Activated naive CD8-positive, alpha-beta T cell treated with anti-CD3 and anti-CD28 coated beads for 36 hours (primary cell): Measurements from ENCODE around the gene FZD1. TPM values are rescaled to one million over a fixed set of nuclear protein-coding genes. Genes with fewer than 3 reads are reported as not detected.

Source experiments
- DNase-seq: peaks from one replicate; pipeline ENCODE4 v3.0.0; 2021
- H3K27ac Mint-ChIP-seq: one replicate; pipeline ENCODE4 v1.8.0; 2022; ENCODE audit warnings: mild to moderate bottlenecking, moderate library complexity, mixed read lengths
- H3K27me3 Mint-ChIP-seq: one replicate; pipeline ENCODE4 v1.8.0; 2022; ENCODE audit warnings: mild to moderate bottlenecking, mixed read lengths
- H3K36me3 Mint-ChIP-seq: one replicate; pipeline ENCODE4 v1.8.0; 2021; ENCODE audit warnings: mild to moderate bottlenecking, mixed read lengths
- H3K4me1 Mint-ChIP-seq: one replicate; pipeline ENCODE4 v1.8.0; 2021; ENCODE audit warnings: mixed read lengths
- H3K4me3 Mint-ChIP-seq: one replicate; pipeline ENCODE4 v1.8.0; 2022; ENCODE audit warnings: mild to moderate bottlenecking, moderate library complexity, mixed read lengths
- H3K9me3 Mint-ChIP-seq: one replicate; pipeline ENCODE4 v1.8.0; 2022; ENCODE audit warnings: mixed read lengths
- total RNA-seq, 2 experiments: library from RNA; stranded (reverse); gene quantifications; one replicate each; pipeline ENCODE4 v1.2.3, GENCODE V29; 2021

Gene FZD1
- total RNA-seq, 2 experiments from 2014 or later: 0.14 to 0.22 TPM

DNA sequence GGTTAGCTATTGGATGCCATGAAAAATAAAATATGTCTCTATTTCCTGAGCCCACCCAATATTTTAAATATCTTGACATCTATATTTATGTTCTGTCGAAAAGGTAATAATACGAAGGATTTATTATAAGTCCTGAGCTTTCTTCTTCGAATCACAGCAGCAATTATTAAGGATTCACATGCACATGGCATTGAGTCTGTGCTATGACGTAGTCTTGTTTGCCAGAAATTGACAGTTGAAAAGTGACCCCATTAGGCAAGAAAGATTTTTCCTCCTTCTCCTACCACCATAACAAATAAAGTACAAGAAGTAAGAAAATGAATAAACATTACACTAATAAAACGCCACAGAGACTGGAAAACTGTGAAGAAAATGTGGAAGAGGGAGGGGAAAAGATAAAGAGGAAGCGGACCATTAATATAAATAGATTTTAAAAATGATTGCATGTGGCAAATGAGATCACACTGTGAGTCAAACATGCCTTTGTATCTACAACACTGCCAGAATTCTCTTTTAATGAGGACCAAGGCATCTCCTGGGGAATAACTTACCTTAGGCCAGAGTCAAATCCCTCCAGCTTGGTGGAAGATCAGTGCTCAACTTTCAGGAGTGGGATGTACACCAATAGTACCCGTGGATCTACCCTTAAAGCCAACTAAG lies 21.6 kb downstream of the FZD1 start:
- Mint-ChIP-seq H3K36me3 (no peaks in the 10 kb centered on the region), H3K4me3 (no peak overlapping the region), H3K27ac (no peak overlapping the region), H3K9me3 (no peaks in the 10 kb centered on the region), H3K4me1 (no peaks in the 10 kb centered on the region), H3K27me3 (peaks cover 14% of the 10 kb centered on the region)
- DNase-seq: no peak

DNA sequence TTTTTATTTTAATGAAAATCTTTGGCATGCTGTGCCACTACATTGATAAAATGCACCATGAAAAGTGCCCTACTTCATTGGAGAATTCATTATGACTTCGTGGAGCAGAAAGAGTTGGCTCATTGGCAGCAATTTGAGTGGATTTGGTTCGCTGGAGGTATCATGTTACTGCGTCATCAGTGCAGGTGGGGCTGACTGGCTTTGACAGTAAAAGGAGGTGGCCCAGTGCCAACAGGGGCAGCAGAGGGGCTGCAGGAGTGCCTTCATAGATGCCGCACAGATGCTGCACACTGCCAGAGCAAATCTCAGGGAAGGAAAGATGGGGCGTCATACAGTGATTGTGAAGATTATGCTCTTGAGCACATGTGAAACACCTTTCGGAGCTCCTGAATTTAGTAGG lies 22.2 kb downstream of the FZD1 start:
- Mint-ChIP-seq H3K9me3 (no peaks in the 10 kb centered on the region), H3K27ac (no peak overlapping the region), H3K27me3 (peaks cover 14% of the 10 kb centered on the region), H3K36me3 (no peaks in the 10 kb centered on the region), H3K4me1 (no peaks in the 10 kb centered on the region), H3K4me3 (no peak overlapping the region)
- DNase-seq: no peak

GRCh38 chr7:91287371-91288084 lies 23.3 kb downstream of the FZD1 start:
- Mint-ChIP-seq H3K27ac (no peak overlapping the region), H3K4me1 (no peaks in the 10 kb centered on the region), H3K9me3 (no peaks in the 10 kb centered on the region), H3K27me3 (peaks cover 14% of the 10 kb centered on the region), H3K36me3 (no peaks in the 10 kb centered on the region), H3K4me3 (no peak overlapping the region)
- DNase-seq: no peak

DNA sequence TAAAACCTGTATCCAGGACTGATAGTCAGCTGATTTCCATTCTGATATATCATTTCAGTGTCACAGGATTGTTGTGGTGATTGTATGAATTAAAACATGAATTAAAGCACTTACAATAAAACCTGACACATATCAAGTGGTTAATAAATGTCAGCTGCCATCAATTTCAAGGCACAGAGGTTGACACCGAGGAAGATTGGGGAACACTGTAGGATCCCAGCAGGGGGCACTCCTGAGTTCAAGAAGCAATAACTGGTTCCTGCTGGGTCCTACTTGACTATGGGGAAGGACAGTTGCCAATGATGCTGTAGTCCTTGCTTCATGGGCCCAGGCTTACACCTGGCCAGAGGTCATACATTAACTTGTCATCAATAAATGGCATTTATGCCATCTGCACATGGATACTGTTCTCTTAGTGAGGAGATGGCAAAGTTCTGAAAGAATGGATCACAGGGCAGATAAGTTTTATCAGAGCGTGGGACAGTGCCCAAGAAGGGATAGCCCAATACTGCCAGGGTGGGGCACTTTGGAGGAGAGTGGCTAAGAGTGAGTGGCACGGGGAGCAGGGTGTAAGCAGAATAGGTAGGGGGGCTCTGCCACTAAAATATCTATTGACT lies 24.1 kb downstream of the FZD1 start:
- H3K9me3 Mint-ChIP-seq: no peaks in the 10 kb centered on the region
- DNase-seq: no peak
- H3K4me1 Mint-ChIP-seq: no peaks in the 10 kb centered on the region
- H3K4me3 Mint-ChIP-seq: no peak overlapping the region
- H3K27ac Mint-ChIP-seq: no peak overlapping the region
- H3K27me3 Mint-ChIP-seq: peaks cover 7% of the 10 kb centered on the region
- H3K36me3 Mint-ChIP-seq: no peaks in the 10 kb centered on the region

DNA sequence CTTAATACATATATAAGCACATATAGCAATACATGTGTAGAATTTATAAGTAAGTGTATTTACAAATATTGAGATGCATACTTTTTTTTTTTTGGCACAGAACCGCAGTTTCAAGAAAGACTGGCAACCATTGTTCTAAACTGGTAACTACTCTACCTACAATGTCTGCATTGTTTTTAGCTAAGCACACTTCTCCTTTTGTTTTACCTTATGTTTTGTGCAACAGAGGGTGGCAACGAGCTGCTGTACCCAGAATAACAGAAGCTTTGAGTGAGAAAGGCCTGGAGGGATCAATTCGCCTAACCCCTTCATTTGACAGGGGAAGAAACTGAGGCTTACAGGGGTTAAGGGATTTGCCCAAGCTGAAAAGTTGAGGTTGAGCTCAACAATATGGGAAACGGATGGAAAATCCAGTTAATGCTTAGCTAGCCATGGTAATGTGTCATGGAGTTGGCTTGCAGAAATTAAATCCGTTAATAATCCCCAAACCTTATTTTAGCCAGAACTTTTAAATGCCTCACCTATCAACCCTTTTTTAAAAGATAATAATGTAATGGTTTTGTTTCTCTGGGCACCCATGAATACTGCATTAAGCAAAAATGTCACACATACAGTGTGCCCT lies 25.5 kb downstream of the FZD1 start:
- H3K36me3 Mint-ChIP-seq: no peaks in the 10 kb centered on the region
- H3K4me3 Mint-ChIP-seq: no peak overlapping the region
- DNase-seq: no peak
- peaks cover 10% of the 10 kb centered on the region for H3K27me3 Mint-ChIP-seq
- no peaks in the 10 kb centered on the region for H3K4me1 Mint-ChIP-seq
- no peaks in the 10 kb centered on the region for H3K9me3 Mint-ChIP-seq
- no peak overlapping the region for H3K27ac Mint-ChIP-seq

DNA sequence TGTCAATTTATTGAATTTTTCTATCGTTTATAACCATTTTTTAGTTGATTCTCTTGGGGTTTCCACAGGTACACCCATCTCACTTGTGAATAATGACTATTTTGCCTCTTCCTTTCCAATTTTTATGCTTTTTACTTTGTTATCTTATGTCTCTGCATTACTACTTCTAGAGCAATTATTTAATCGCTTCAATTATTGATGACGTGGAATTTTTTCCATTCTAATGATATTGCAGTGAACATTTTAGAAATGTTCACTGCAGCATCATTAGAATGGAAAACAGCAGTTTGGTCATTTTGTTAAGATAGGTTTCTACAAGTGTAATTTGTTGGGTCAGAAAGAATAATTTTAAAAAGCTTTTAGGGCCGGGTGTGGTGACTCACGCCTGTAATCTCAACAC lies 27.1 kb downstream of the FZD1 start:
- no peak overlapping the region for H3K27ac Mint-ChIP-seq
- no peaks in the 10 kb centered on the region for H3K4me1 Mint-ChIP-seq
- H3K9me3 Mint-ChIP-seq: no peaks in the 10 kb centered on the region
- H3K27me3 Mint-ChIP-seq: peaks cover 8% of the 10 kb centered on the region
- H3K36me3 Mint-ChIP-seq: no peaks in the 10 kb centered on the region
- H3K4me3 Mint-ChIP-seq: no peak overlapping the region
- no peak for DNase-seq

GRCh38 chr7:91291902-91292301 lies 27.7 kb downstream of the FZD1 start:
- H3K9me3 Mint-ChIP-seq: no peaks in the 10 kb centered on the region
- DNase-seq: no peak
- peaks cover 8% of the 10 kb centered on the region for H3K27me3 Mint-ChIP-seq
- no peaks in the 10 kb centered on the region for H3K36me3 Mint-ChIP-seq
- H3K4me3 Mint-ChIP-seq: no peak overlapping the region
- H3K27ac Mint-ChIP-seq: no peak overlapping the region
- H3K4me1 Mint-ChIP-seq: no peaks in the 10 kb centered on the region

GRCh38 chr7:91292506-91292905 lies 28.3 kb downstream of the FZD1 start:
- Mint-ChIP-seq H3K27me3 (peaks cover 8% of the 10 kb centered on the region), H3K4me3 (no peak overlapping the region), H3K9me3 (no peaks in the 10 kb centered on the region), H3K27ac (no peak overlapping the region), H3K4me1 (no peaks in the 10 kb centered on the region), H3K36me3 (no peaks in the 10 kb centered on the region)
- no peak for DNase-seq

GRCh38 chr7:91293136-91293535 lies 28.9 kb downstream of the FZD1 start:
- Mint-ChIP-seq H3K36me3 (no peaks in the 10 kb centered on the region), H3K27ac (no peak overlapping the region), H3K9me3 (no peaks in the 10 kb centered on the region), H3K4me3 (no peak overlapping the region), H3K27me3 (peaks cover 8% of the 10 kb centered on the region), H3K4me1 (no peaks in the 10 kb centered on the region)
- DNase-seq: no peak

GRCh38 chr7:91293840-91294239 lies 29.6 kb downstream of the FZD1 start:
- H3K36me3 Mint-ChIP-seq: no peaks in the 10 kb centered on the region

DNA sequence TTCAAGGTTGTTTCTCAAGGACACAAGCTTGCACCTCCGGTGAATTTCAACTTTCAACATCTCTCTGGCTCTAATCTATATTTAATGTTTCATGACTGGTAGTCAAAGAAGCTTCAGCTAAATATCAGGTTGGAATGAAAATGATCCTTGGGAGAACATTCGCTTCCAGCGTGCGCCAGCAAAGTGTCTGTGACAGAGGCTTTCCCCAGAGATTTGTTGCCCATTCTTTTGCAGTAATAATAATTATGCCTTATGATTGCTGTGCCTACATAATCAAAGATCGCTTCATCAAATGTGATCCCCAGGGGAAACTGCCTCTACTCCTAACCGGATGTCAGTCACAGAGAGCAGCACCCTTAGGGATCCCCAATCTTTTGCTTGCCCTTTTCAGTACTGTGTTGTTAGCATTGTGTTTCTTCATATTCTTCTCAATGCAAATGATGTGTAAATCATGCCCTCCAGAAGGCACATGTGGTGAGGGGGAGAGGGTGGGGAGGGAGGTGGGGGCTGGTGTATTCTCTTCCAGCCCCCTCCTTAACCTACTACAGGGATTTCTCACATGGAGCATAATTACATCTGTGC lies 30.5 kb downstream of the FZD1 start:
- Mint-ChIP-seq H3K9me3 (no peaks in the 10 kb centered on the region), H3K4me3 (no peak overlapping the region), H3K4me1 (no peaks in the 10 kb centered on the region), H3K27ac (no peak overlapping the region), H3K27me3 (peaks cover 8% of the 10 kb centered on the region), H3K36me3 (no peaks in the 10 kb centered on the region)
- no peak for DNase-seq

More at GRCh38 chr7:91293840-91294239, 29.6 kb downstream of the FZD1 start:
- Mint-ChIP-seq H3K27me3 (peaks cover 8% of the 10 kb centered on the region), H3K27ac (no peak overlapping the region), H3K9me3 (no peaks in the 10 kb centered on the region), H3K4me1 (no peaks in the 10 kb centered on the region), H3K4me3 (no peak overlapping the region)
- DNase-seq: no peak

DNA sequence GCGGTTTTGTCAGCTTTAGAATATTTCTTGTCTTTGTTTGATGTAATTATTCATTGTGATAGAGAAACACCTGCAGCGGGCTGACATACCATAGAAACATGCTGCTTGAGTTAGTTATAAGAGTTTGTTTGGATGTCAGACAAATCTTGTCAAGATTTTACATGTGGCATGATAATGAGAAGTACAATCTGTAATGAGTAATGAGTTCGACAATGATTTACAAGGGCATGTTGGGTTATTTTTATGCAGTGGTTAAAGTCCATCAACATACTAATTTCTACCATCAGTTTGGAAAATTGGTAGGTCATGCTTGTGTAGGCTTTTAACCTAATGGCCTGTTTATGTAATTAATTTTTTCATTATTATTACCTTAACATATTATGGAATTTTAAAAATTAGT lies 31.3 kb downstream of the FZD1 start:
- Mint-ChIP-seq H3K9me3 (no peaks in the 10 kb centered on the region), H3K36me3 (no peaks in the 10 kb centered on the region), H3K4me1 (no peaks in the 10 kb centered on the region), H3K27me3 (peaks cover 8% of the 10 kb centered on the region), H3K27ac (no peak overlapping the region), H3K4me3 (no peak overlapping the region)
- DNase-seq: no peak

- no peak overlapping the region for H3K27ac Mint-ChIP-seq
- H3K27me3 Mint-ChIP-seq: peaks cover 16% of the 10 kb centered on the region
Observed at GRCh38 chr7:91297939-91298338, 33.7 kb downstream of the FZD1 start.

GRCh38 chr7:91299952-91300775 lies 35.9 kb downstream of the FZD1 start:
- H3K9me3 Mint-ChIP-seq: no peaks in the 10 kb centered on the region
- peaks cover 9% of the 10 kb centered on the region for H3K27me3 Mint-ChIP-seq
- no peak overlapping the region for H3K4me3 Mint-ChIP-seq
- no peak overlapping the region for H3K27ac Mint-ChIP-seq
- H3K4me1 Mint-ChIP-seq: no peaks in the 10 kb centered on the region
- no peaks in the 10 kb centered on the region for H3K36me3 Mint-ChIP-seq
- DNase-seq: no peak

More at GRCh38 chr7:91297939-91298338, 33.7 kb downstream of the FZD1 start:
- no peak for DNase-seq
- Mint-ChIP-seq H3K4me1 (no peaks in the 10 kb centered on the region), H3K36me3 (no peaks in the 10 kb centered on the region), H3K9me3 (no peaks in the 10 kb centered on the region), H3K4me3 (no peak overlapping the region)
